Spinal cord (tissue), 10 donors: ENCODE data around the gene CTBP2. TPM values are rescaled to one million over a fixed set of nuclear protein-coding genes. Genes with fewer than 3 reads are reported as not detected.

Experiments
- DNase-seq, 6 donors: peaks; one replicate each; pipeline versions ENCODE4 v3.0.0 to v3.0.0-alpha.2; 2013 to 2015; ENCODE audit warnings: low spot score in 6 of 6, low read depth in 4 of 6
- H3K27ac ChIP-seq: one replicate; pipeline ENCODE4 v1.5.1; 2013; ENCODE audit warnings: low read depth, low read length, control low read depth
- H3K27me3 ChIP-seq: one replicate; pipeline ENCODE4 v1.6.1; 2013; ENCODE audit warnings: low read length; ENCODE audit not compliant: control insufficient read depth, insufficient read depth
- H3K36me3 ChIP-seq: one replicate; pipeline ENCODE4 v1.6.1; 2013; ENCODE audit warnings: low read length; ENCODE audit not compliant: control insufficient read depth, insufficient read depth
- H3K4me1 ChIP-seq: one replicate; pipeline ENCODE4 v1.6.1; 2013; ENCODE audit warnings: low read length; ENCODE audit not compliant: control insufficient read depth, insufficient read depth
- H3K4me3 ChIP-seq: one replicate; pipeline ENCODE4 v1.5.1; 2013; ENCODE audit warnings: low read depth, low read length, control low read depth
- H3K9me3 ChIP-seq: one replicate; pipeline ENCODE4 v1.6.1; 2013; ENCODE audit warnings: low read length; ENCODE audit not compliant: control insufficient read depth, insufficient read depth
- WGBS: methylation state at CpG from one replicate; pipeline ENCODE4 v1.1.5; 2013; ENCODE audit warnings: missing lambda C conversion rate; ENCODE audit not compliant: insufficient coverage; 5-methylcytosine and 5-hydroxymethylcytosine counted together
- polyA plus RNA-seq, 2 donors: library from polyadenylated mRNA; unstranded; fragments of 120-200 nt; gene quantifications; one replicate each; pipeline ENCODE4 v1.2.1, GENCODE V29; 2013; ENCODE audit not compliant: insufficient read length in 2 of 2
- total RNA-seq, 2 donors: library from RNA; depleted of rRNA in 1 of 2; stranded (reverse); fragments of 120-200 nt in 1 of 2; fragments of >200 nt in 1 of 2; gene quantifications; one replicate each; pipeline versions ENCODE4 v1.2.3 to v1.2.4, GENCODE V29; 2013 to 2014
- donor health status: healthy.

Gene CTBP2
- total and polyA plus RNA-seq, 4 donors, result 44.2 to 96.2 (median 83.9) TPM

GRCh38 chr10:125079091-125079600, 81.2 kb downstream of the CTBP2 start:
- no peak overlapping the region for H3K27ac ChIP-seq
- H3K4me3 ChIP-seq, result no peak overlapping the region
- no peaks in the 10 kb centered on the region for H3K9me3 ChIP-seq
- H3K27me3 ChIP-seq, result no peaks in the 10 kb centered on the region
- no peak for DNase-seq
- 97% methylated on average over 8 of the region's 14 CpGs for WGBS
- H3K36me3 ChIP-seq, result peaks cover 24% of the 10 kb centered on the region
- H3K4me1 ChIP-seq, result peaks cover 52% of the 10 kb centered on the region

- WGBS, result 71% methylated on average over 4 of the region's 14 CpGs
- Histone ChIP-seq H3K9me3 (no peaks in the 10 kb centered on the region), H3K4me3 (no peak overlapping the region), H3K36me3 (peaks cover 24% of the 10 kb centered on the region), H3K4me1 (peaks cover 40% of the 10 kb centered on the region), H3K27ac (peak overlapping the region; percentile 84), H3K27me3 (no peaks in the 10 kb centered on the region)
- DNase-seq, result peak in 2 of 6 donors; percentile 43 to 69
These were observed 83.3 kb downstream of the CTBP2 start for GRCh38 chr10:125076891-125077541.

GRCh38 chr10:125076121-125076825, 84.1 kb downstream of the CTBP2 start:
- peaks cover 35% of the 10 kb centered on the region for H3K4me1 ChIP-seq
- H3K4me3 ChIP-seq, result no peak overlapping the region
- 82% methylated on average over 12 of the region's 15 CpGs for WGBS
- no peaks in the 10 kb centered on the region for H3K9me3 ChIP-seq
- no peaks in the 10 kb centered on the region for H3K27me3 ChIP-seq
- no peak for DNase-seq
- H3K36me3 ChIP-seq, result peaks cover 24% of the 10 kb centered on the region
- H3K27ac ChIP-seq, result peak overlapping the region; percentile 84

GRCh38 chr10:125073996-125074395, 86.4 kb downstream of the CTBP2 start:
- DNase-seq, result no peak
- Histone ChIP-seq H3K4me3 (no peak overlapping the region), H3K9me3 (no peaks in the 10 kb centered on the region), H3K36me3 (peaks cover 27% of the 10 kb centered on the region), H3K4me1 (peaks cover 26% of the 10 kb centered on the region), H3K27ac (no peak overlapping the region), H3K27me3 (no peaks in the 10 kb centered on the region)

- DNase-seq, result peak in 1 of 6 donors; percentile 65
- H3K27ac ChIP-seq, result no peak overlapping the region
- WGBS, result 60% methylated on average over 3 of the region's 4 CpGs
- H3K4me3 ChIP-seq, result no peak overlapping the region
- H3K27me3 ChIP-seq, result no peaks in the 10 kb centered on the region
- peaks cover 32% of the 10 kb centered on the region for H3K36me3 ChIP-seq
- peaks cover 21% of the 10 kb centered on the region for H3K4me1 ChIP-seq
- no peaks in the 10 kb centered on the region for H3K9me3 ChIP-seq
These were observed 87.6 kb downstream of the CTBP2 start for GRCh38 chr10:125072794-125073193.

- Histone ChIP-seq H3K36me3 (peaks cover 30% of the 10 kb centered on the region), H3K27me3 (no peaks in the 10 kb centered on the region), H3K4me3 (no peak overlapping the region), H3K4me1 (peaks cover 11% of the 10 kb centered on the region), H3K9me3 (no peaks in the 10 kb centered on the region), H3K27ac (no peak overlapping the region)
- 82% methylated on average over 9 of the region's 11 CpGs for WGBS
- DNase-seq, result no peak
These were observed 89.4 kb downstream of the CTBP2 start for GRCh38 chr10:125071008-125071407.

GRCh38 chr10:125068406-125068805, 92.0 kb downstream of the CTBP2 start:
- no peaks in the 10 kb centered on the region for H3K9me3 ChIP-seq
- WGBS, result 86% methylated on average over 1 of the region's 2 CpGs
- H3K27me3 ChIP-seq, result no peaks in the 10 kb centered on the region
- no peak overlapping the region for H3K4me3 ChIP-seq
- H3K36me3 ChIP-seq, result peaks cover 24% of the 10 kb centered on the region
- peaks cover 24% of the 10 kb centered on the region for H3K4me1 ChIP-seq
- H3K27ac ChIP-seq, result no peak overlapping the region
- no peak for DNase-seq

GRCh38 chr10:125067764-125068163, 92.6 kb downstream of the CTBP2 start:
- H3K27ac ChIP-seq, result no peak overlapping the region
- DNase-seq, result no peak
- no peaks in the 10 kb centered on the region for H3K9me3 ChIP-seq
- H3K36me3 ChIP-seq, result peaks cover 22% of the 10 kb centered on the region
- peaks cover 25% of the 10 kb centered on the region for H3K4me1 ChIP-seq
- no peak overlapping the region for H3K4me3 ChIP-seq
- WGBS, result 96% methylated on average over 8 of the region's 9 CpGs
- H3K27me3 ChIP-seq, result no peaks in the 10 kb centered on the region

- 69% methylated on average over 7 of the region's 11 CpGs for WGBS
- H3K9me3 ChIP-seq, result no peaks in the 10 kb centered on the region
- H3K4me3 ChIP-seq, result no peak overlapping the region
- H3K27ac ChIP-seq, result no peak overlapping the region
- peaks cover 22% of the 10 kb centered on the region for H3K36me3 ChIP-seq
- H3K4me1 ChIP-seq, result peaks cover 34% of the 10 kb centered on the region
- H3K27me3 ChIP-seq, result no peaks in the 10 kb centered on the region
- DNase-seq, result no peak
These were observed 93.5 kb downstream of the CTBP2 start for GRCh38 chr10:125066764-125067450.
